Gastrocnemius medialis (tissue), 4 donors: ENCODE data around the gene EXTL2.

ENCODE experiments used
- CTCF ChIP-seq, 5 experiments: fragments of 450-650 bp in 3 of 5; fragments of 200-600 bp in 2 of 5; sonication (generic) in 2 of 5; IDR thresholded peaks in 4 of 5; conservative IDR thresholded peaks in 1 of 5; 1 replicate in 4 of 5; 2 replicates in 1 of 5; pipeline ENCODE4 v1.5.1; 2016 to 2019; ENCODE audit warnings: antibody characterized with exemption in 5 of 5, mild to moderate bottlenecking in 3 of 5, moderate library complexity in 3 of 5
- POLR2A ChIP-seq, 2 donors: fragments of 450-650 bp; IDR thresholded peaks; one replicate each; pipeline ENCODE4 v1.6.1; 2017; ENCODE audit warnings: antibody characterized with exemption in 2 of 2, mild to moderate bottlenecking in 2 of 2, moderate library complexity in 2 of 2

- TF ChIP-seq POLR2A (IDR thresholded peaks at IDR 0.05) = no peak
- no peak for TF ChIP-seq CTCF (IDR thresholded peaks at IDR 0.05 in 4 of 5, conservative IDR thresholded peaks at IDR 0.05 in 1 of 5)
These were observed 33.3 kb downstream of the EXTL2 start for GRCh38 chr1:100861379-100861778.
